Skeletal muscle satellite cell (primary cell): Measurements from ENCODE around the gene FECH. TPM values are rescaled to one million over a fixed set of nuclear protein-coding genes. Genes with fewer than 3 reads are reported as not detected.

Experiments used
- H3K27me3 ChIP-seq: 2 replicates; pipeline ENCODE4 v1.7.0; 2013; ENCODE audit warnings: low read length; ENCODE audit not compliant: control insufficient read depth, insufficient read depth
- H3K36me3 ChIP-seq: 2 replicates; pipeline ENCODE4 v1.7.0; 2013; ENCODE audit warnings: mild to moderate bottlenecking, control low read depth, low read length; ENCODE audit not compliant: insufficient read depth
- H3K4me1 ChIP-seq: 2 replicates; pipeline ENCODE4 v1.7.0; 2013; ENCODE audit warnings: low read length; ENCODE audit not compliant: control insufficient read depth, insufficient read depth
- H3K4me2 ChIP-seq: 2 replicates; pipeline ENCODE4 v1.7.0; 2013; ENCODE audit warnings: mild to moderate bottlenecking, low read length
- H3K4me3 ChIP-seq: 2 replicates; pipeline ENCODE4 v1.7.0; 2013; ENCODE audit warnings: low read length
- H3K9ac ChIP-seq: 2 replicates; pipeline ENCODE4 v1.7.0; 2013; ENCODE audit warnings: mild to moderate bottlenecking, low read depth, low read length, moderate library complexity
- H3K9me3 ChIP-seq: replicated peaks from 2 replicates; pipeline ENCODE4 v1.7.0; 2013; ENCODE audit warnings: mild to moderate bottlenecking, control low read depth, low read length
- total RNA-seq: library from RNA; depleted of rRNA; stranded (reverse); fragments of >200 nt; gene quantifications from 2 replicates; pipeline ENCODE4 v1.2.3, GENCODE V29; 2012; rRNA removed

FECH gene, protein sequence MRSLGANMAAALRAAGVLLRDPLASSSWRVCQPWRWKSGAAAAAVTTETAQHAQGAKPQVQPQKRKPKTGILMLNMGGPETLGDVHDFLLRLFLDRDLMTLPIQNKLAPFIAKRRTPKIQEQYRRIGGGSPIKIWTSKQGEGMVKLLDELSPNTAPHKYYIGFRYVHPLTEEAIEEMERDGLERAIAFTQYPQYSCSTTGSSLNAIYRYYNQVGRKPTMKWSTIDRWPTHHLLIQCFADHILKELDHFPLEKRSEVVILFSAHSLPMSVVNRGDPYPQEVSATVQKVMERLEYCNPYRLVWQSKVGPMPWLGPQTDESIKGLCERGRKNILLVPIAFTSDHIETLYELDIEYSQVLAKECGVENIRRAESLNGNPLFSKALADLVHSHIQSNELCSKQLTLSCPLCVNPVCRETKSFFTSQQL
- 21.0 and 31.9 TPM in 2 replicates for total RNA-seq

DNA sequence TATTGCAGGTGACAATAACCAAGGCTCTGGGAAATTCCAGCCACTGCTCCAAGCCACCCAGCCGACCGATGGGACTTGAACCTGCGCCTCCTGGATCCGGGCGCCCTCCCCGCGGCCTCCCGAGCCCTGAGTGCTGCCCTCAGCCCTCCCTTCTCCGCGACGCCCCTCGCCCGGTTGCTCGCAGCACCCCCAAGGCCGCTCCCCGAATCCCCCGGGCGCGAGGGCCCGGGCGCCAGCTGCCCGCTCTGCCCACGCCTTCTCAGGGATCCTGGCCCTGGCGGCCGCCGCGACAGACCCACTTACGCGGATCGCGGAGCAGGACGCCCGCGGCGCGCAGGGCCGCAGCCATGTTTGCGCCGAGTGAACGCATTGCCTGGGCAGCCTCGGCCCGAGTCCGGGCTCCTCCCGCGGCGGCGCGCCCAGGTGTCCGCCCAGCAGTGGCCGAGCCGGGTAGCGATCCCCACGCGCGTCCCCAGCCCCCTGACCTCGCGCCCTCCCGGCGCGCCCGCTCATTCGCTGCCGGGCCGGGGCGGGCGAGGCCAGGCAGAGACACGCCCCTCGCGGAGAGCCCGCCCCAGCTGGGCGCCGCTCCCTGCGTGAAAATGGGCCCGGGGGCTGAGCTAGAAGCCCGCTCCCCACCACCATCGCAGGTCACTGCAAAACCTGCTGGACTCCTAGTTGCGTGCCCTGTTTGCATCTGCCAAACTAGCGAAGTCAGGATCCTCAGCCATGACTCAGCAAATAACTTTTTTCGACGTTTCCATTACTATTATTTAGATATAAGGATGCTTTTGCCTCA, at the start of gene FECH:
TSS of gene FECH (minus strand) at position 452 of the 799 bp plus-strand sequence. CDS start at position 370, 82 bp downstream.
- peak within 1 kb of the TSS; percentile 92 for H3K9ac ChIP-seq
- peaks cover 14% of the 10 kb centered on the region for H3K4me1 ChIP-seq
- no peaks in the 10 kb centered on the region for H3K27me3 ChIP-seq
- peaks cover 13% of the 10 kb centered on the region for H3K36me3 ChIP-seq
- peak within 1 kb of the TSS; percentile 98 for H3K4me2 ChIP-seq
- peak within 1 kb of the TSS; percentile 88 for H3K4me3 ChIP-seq
- no peaks in the 10 kb centered on the region for H3K9me3 ChIP-seq

DNA sequence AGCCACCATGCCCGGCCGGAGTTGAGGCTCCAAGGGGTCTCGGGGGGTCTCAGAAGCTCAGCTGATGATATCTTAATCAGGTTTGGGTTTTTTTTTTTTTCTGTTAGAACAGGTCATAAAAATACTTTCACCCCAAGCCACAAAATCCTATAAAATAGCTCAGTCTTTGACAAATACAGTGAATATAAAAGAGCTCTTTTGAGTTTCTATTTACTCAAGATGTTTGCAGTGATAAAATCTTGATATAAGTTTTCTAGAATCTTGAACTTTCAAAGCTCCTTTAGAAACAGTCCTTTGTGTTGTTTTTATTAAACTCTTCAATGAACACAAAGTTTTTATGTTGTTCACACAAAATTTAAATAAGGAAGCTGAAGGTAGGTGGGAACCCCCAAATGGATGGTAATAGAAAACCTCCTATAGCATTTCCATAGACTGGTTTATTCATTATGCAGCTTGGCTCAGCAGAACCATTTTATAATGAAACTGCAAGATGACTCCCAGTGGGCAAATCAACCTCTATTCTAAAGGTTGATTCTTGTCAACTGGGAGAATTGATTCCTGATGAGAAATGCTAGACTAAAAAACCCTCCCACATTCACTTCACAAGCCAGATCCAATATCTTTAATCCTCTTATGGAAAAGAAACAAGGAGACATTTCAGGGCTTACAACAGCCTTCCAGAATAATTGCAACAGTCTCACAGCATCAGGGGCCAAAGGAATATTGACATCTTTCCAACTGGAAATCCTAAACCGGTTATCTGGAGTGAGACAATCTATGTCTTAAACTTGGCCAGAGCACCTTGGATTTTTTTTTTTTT, 48.7 kb upstream of the FECH start:
- no peaks in the 10 kb centered on the region for H3K27me3 ChIP-seq
- no peaks in the 10 kb centered on the region for H3K36me3 ChIP-seq
- no peaks in the 10 kb centered on the region for H3K9me3 ChIP-seq
- peaks cover 5% of the 10 kb centered on the region for H3K4me1 ChIP-seq
- H3K9ac ChIP-seq: no peak overlapping the region
- H3K4me3 ChIP-seq: no peak overlapping the region
- H3K4me2 ChIP-seq: no peak overlapping the region

DNA sequence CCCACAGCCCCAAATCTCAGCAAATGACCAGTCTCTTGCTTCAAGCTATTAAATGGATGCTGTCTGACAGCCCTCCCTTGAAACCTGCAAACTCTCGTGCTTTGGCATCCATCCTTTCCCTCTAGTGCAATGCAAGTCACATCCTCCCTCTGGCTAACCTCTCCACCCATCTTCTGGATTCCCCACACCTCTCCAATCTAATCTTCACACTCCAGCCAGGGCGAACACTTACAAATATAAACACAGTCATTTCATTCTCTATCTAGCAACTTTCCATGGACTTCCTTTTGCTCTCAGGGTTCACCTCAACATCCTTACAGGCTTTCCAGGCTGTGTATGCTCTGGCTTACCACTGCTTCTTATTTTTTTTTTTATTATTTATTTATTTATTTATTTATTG, 45.2 kb upstream of the FECH start:
- Histone ChIP-seq H3K36me3 (no peaks in the 10 kb centered on the region), H3K4me2 (peak overlapping the region; percentile 88), H3K9ac (no peak overlapping the region), H3K4me1 (peaks cover 13% of the 10 kb centered on the region), H3K9me3 (no peaks in the 10 kb centered on the region), H3K4me3 (no peak overlapping the region), H3K27me3 (no peaks in the 10 kb centered on the region)

DNA sequence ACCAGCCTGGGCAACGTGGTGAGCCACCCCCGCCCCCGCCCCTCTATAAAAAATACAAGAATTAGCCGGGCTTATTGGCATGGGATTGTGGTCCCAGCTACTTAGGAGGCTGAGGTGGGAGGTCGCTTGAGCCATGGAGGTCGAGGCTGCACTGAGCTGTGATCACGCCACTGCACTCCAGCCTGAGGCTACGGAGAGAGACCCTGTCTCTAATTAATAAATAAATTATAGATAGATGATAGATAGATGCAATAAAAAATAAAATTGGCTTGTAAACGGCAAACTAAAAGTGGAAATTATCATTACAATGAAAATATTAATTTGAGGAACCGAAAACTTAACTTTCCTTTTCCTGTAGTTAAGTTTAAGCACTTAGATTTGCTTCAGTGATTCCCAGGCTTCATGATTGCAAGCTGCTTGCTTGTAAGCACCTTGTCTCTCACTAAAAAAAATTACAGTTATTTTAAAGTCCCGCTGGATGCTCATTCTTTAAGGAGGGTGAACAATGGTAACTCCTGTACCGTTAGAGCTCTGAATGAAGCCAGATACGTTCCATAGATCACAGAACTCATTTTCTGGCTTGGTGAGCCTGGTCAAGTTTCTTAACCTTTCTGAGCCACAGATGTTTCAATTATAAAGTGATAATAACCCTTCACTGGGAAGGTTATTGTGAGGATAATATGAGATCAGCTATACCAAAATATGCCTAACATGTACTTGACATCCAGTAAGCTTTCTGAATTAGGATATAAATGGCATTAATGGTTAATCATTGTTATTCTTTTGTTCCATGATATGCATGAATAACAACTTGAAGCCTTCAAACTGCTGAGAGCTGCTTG, 44.5 kb upstream of the FECH start:
- peak overlapping the region; percentile 80 for H3K9ac ChIP-seq
- no peaks in the 10 kb centered on the region for H3K36me3 ChIP-seq
- H3K27me3 ChIP-seq: no peaks in the 10 kb centered on the region
- peaks cover 13% of the 10 kb centered on the region for H3K4me1 ChIP-seq
- H3K9me3 ChIP-seq: no peaks in the 10 kb centered on the region
- H3K4me2 ChIP-seq: peak overlapping the region; percentile 88
- H3K4me3 ChIP-seq: peak overlapping the region; percentile 70

DNA sequence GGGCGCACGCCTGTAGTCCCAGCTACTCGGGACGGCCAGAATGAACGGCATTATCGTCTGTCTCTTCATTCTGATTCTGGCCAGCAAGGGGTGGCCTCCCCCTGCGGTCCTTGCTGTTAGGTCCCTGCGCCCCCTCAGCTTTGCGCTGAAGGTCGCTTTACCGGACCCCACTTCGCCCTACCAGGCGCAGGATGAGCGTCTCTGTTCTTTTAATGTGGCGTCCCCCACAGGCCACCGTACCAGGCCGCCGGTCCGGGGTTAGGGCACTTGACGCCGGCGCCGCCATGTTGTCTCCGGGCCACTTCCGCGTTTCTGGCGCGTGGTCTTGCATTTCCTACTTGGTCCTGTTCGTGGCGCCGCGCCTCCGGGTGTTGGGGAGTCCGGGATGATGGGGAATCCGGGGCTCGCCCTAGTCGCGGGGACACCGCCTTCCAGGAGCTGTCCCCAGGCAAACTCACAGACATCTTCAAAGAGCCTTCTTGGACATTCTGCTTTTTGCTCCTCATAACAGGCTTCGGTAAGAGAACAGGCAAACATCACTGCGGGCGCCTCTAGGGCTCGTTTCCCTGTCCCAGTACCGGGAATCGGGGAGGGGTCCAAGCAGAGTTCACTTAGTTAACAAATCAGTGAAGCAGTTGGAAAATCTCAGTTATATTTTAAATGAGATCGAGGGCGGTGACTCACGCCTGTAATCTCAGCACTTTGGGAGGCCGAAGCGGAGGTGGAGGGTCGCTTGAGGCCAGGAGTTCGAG, 43.7 kb upstream of the FECH start:
- Histone ChIP-seq H3K36me3 (no peaks in the 10 kb centered on the region), H3K9ac (peak overlapping the region; percentile 80), H3K4me1 (peaks cover 13% of the 10 kb centered on the region), H3K9me3 (no peaks in the 10 kb centered on the region), H3K4me2 (peak overlapping the region; percentile 88), H3K27me3 (no peaks in the 10 kb centered on the region), H3K4me3 (peak overlapping the region; percentile 70)

DNA sequence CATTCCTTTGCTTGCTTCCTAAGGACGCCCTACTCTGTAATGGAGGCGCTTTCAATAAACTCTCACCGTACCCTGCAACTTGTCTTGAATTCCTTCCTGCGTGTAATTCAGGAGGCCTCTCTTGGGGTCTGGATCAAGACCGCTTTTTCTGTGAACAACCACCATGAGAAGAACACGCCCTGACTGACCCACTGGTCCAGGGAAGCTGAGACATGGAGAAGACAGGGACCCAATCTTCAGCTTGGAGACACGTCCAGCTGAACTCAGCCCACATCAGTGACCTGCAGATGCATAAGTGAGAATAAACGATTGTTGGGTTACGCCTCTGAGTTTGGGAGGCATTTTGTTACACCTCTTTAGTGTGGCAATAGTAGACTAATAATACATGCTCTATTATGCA, 42.9 kb upstream of the FECH start:
- H3K4me3 ChIP-seq: peak overlapping the region; percentile 70
- H3K9ac ChIP-seq: peak overlapping the region; percentile 80
- no peaks in the 10 kb centered on the region for H3K9me3 ChIP-seq
- H3K4me2 ChIP-seq: peak overlapping the region; percentile 88
- no peaks in the 10 kb centered on the region for H3K27me3 ChIP-seq
- peaks cover 13% of the 10 kb centered on the region for H3K4me1 ChIP-seq
- H3K36me3 ChIP-seq: no peaks in the 10 kb centered on the region

DNA sequence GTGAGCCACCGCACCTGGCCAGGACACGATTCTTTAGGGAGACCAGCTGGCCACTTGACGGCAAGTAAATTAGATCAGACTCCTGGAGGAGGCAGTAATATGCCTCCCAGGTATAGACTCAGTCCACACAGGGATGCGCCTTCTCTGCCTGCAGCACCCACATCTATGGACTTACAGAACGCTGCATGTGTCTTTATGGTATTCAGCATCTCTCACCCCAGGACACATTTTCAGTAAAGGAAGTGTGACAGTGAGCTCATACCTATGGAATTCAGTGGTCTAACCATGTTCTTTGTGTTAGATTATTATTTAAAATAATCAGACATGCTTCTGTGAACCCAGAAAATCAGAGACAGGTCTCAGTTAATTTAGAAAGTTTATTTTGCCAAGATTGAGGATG, 41.0 kb upstream of the FECH start:
- no peaks in the 10 kb centered on the region for H3K36me3 ChIP-seq

DNA sequence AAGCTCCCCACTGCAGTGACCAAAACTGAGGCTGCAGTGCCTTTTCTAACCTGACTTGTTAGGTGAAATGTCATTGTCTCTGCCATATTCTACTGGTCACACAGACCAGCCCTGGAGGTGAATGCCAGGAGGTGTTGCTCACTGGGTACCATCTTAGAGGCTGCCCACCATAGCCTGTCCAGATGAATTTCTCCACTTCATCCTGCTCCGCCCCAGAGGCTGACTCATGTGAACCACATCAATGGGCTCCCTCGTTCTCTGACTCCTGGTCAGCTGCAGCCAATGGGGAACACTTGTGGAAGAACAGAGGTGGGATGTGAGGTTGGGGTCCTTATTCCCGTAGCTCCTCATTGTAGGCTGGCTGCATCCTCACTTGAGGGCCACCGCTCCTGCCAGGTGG, 38.5 kb upstream of the FECH start:
- H3K4me2 ChIP-seq: no peak overlapping the region
- H3K4me1 ChIP-seq: peaks cover 8% of the 10 kb centered on the region
- H3K27me3 ChIP-seq: no peaks in the 10 kb centered on the region
- H3K36me3 ChIP-seq: no peaks in the 10 kb centered on the region
- H3K9ac ChIP-seq: no peak overlapping the region
- H3K4me3 ChIP-seq: no peak overlapping the region
- H3K9me3 ChIP-seq: no peaks in the 10 kb centered on the region

More for the DNA sequence above, 41.0 kb upstream of the FECH start:
- H3K4me3 ChIP-seq: no peak overlapping the region
- H3K4me2 ChIP-seq: no peak overlapping the region
- no peaks in the 10 kb centered on the region for H3K9me3 ChIP-seq
- H3K4me1 ChIP-seq: peaks cover 13% of the 10 kb centered on the region
- no peaks in the 10 kb centered on the region for H3K27me3 ChIP-seq
- H3K9ac ChIP-seq: no peak overlapping the region

DNA sequence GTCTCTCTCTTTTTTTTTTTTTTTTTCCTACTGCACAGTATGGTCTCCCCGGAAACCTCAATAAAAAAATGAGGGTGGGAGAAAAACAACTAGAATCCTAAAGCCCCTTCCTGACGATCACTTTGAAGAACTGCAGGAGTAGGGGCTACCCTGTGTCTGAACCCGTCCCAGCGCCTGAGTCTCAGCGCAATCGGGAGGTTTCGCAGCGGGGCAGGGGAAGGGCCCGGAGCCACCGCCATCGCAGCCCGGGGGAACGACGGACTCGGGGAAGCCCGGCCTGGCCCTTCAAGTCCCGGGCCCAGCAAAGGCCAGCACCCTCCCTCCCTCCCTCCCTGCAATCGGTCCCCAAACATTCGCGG, 34.7 kb upstream of the FECH start:
- H3K4me2 ChIP-seq: peak overlapping the region; percentile 74
- peak overlapping the region; percentile 92 for H3K4me3 ChIP-seq
- H3K4me1 ChIP-seq: peaks cover 8% of the 10 kb centered on the region
- no peaks in the 10 kb centered on the region for H3K27me3 ChIP-seq
- H3K9ac ChIP-seq: peak overlapping the region; percentile 90
- peaks cover 17% of the 10 kb centered on the region for H3K36me3 ChIP-seq
- no peaks in the 10 kb centered on the region for H3K9me3 ChIP-seq

DNA sequence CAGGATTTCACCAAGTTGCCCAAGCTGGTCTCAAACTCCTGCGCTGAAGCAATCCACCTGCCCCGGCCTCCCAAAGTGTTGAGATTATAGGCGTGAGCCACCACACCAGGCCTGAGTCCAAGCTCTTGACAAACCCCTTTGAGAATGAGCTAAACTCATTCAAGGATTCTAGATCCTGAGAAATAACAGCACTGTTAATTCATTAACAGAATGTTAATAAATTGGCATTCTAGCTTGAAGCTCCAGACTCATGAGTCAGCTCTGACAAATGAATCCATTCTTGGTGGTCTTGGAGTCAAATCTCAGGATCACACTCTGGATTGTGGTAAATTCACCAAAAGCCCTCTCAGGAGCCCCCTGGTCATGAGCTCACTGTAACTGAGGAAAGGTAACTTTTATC, 33.4 kb upstream of the FECH start:
- H3K4me1 ChIP-seq: peaks cover 8% of the 10 kb centered on the region
- H3K4me2 ChIP-seq: peak overlapping the region; percentile 74
- H3K36me3 ChIP-seq: peaks cover 24% of the 10 kb centered on the region
- H3K9ac ChIP-seq: no peak overlapping the region
- H3K9me3 ChIP-seq: no peaks in the 10 kb centered on the region
- no peaks in the 10 kb centered on the region for H3K27me3 ChIP-seq
- H3K4me3 ChIP-seq: no peak overlapping the region
